ENCODE measurements around the gene FAM199X.

- TF ChIP-seq CTCF (conservative IDR thresholded peaks at IDR 0.05; ENCODE audit: low read depth, low read length) (peak; percentile 79), EZH2 (IDR thresholded peaks at IDR 0.05; ENCODE audit: borderline replicate concordance, low read depth, low read length, poor library complexity, severe bottlenecking) (no peak)
These were observed 29.3 kb downstream of the FAM199X start for GRCh38 chrX:104195489-104196084.
